Measurements from ENCODE around the gene HOXD11.

The HOXD11 gene

GRCh38 chr2:176142281-176142680, 35.2 kb downstream of the HOXD11 start:
- no peak for DNase-seq (ENCODE audit: low read depth, low spot score)
- no peak overlapping the region for H3K27ac ChIP-seq

- DNase-seq (ENCODE audit: low read depth, low spot score) = no peak
- no peak overlapping the region for H3K27ac ChIP-seq
Observed at GRCh38 chr2:176145085-176145969, 38.2 kb downstream of the HOXD11 start.

DNA sequence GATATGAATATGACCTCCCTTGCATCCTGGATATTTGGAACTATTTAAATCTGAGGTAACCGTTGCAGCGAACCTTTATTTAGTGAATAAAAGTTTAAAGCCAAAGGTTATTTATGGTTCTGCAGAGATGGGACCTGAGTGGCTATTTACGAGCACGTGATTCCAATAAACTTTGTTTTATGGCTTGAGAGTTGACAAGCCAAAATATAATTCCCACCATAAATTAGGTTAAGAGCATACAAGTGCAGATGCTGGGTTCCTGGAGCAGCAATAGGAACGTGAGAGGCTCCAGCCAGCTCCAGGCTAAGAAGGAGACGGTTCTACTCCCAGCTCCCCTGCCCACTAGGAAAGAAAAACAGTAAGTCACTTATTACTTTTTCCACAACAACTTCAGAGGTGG, 39.0 kb downstream of the HOXD11 start:
- DNase-seq (ENCODE audit: low read depth, low spot score) = no peak
- H3K27ac ChIP-seq = no peak overlapping the region

DNA sequence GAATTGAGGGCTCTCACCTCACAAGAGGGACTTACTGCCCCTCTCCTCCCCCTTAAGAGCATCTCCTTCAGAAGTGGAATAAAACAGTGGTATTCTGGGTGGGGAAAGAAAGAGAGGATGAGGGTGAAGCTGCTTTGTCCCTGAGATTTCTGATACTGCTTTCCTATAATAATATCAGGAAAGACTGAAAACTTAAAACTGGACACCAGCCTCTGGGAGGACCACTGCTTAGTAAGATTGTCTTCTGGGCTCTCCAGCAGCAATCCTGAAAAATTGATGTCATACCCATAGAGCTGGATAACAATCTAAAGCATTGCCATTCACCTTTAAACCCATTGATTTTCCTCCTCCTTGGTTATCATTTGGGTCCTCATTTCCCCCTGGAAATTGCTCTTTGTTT, 39.6 kb downstream of the HOXD11 start:
- no peak overlapping the region for H3K27ac ChIP-seq
- DNase-seq (ENCODE audit: low read depth, low spot score) = no peak

DNA sequence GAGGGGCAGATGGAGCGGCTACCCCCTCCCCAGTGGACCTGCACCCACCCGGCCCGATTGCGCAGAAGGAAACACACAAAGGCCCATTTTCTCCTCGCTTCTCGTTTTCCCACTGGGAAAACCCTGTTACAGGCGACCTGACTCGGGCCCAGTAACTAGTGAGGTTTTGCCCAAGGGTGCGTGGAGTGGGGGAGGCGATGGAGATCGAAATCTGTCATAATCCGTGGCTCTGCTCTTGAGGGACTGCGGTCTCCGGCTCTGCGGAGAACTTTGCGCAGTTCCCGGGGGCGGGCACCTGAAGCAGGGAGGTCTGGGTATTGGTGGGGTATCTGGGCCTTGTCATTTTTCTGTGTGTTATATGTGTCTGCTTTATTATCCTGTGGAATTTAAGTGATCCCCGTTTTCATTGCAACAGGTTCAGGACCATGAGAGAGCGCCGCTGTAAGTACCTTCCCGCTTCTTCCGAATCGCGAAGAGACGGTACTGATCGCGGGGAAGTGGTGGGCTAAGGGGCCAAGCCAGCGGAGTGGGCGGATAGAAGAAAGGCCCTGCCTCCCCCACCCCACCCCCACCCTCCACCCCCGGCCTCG, 40.2 kb downstream of the HOXD11 start:
- H3K27ac ChIP-seq = no peak overlapping the region
- DNase-seq (ENCODE audit: low read depth, low spot score) = no peak

DNA sequence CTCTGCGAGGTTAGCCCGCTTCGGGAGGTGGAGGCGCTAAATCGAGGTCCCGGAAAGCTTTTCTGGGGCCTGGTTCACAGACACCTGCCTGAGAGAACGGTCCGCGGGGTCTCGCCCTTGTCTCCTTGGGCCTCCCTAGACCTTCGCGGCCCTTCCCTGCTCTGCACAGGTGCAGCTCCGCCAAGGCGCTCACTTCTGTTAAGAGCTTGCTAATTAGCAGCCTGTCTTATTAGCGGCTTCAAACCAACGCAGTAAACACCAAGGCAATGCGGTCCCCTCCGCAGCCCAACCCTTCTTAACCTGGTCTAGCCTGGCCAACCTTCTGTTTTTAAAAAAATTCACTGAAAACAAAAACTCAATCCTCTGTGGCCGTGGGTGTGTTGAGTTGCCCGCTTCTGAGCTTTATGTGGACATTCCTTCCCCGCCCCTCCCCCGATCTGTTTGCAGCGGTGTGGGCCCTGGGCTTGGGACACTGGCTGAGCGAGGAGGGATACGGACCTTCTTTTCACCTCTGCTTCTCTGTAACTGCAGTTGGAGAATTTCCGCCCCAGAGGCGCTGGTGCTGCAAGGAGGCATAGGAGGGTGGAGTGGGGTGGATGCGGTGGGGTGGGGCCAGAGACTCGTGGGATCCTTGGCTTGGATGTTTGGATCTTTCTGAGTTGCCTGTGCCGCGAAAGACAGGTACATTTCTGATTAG, 40.9 kb downstream of the HOXD11 start:
- no peak overlapping the region for H3K27ac ChIP-seq
- no peak for DNase-seq (ENCODE audit: low read depth, low spot score)

GRCh38 chr2:176148751-176149421, 41.8 kb downstream of the HOXD11 start:
- H3K27ac ChIP-seq = no peak overlapping the region
- no peak for DNase-seq (ENCODE audit: low read depth, low spot score)

- no peak overlapping the region for H3K27ac ChIP-seq
- DNase-seq (ENCODE audit: low read depth, low spot score) = no peak
Observed at GRCh38 chr2:176149481-176149938, 42.4 kb downstream of the HOXD11 start.

DNA sequence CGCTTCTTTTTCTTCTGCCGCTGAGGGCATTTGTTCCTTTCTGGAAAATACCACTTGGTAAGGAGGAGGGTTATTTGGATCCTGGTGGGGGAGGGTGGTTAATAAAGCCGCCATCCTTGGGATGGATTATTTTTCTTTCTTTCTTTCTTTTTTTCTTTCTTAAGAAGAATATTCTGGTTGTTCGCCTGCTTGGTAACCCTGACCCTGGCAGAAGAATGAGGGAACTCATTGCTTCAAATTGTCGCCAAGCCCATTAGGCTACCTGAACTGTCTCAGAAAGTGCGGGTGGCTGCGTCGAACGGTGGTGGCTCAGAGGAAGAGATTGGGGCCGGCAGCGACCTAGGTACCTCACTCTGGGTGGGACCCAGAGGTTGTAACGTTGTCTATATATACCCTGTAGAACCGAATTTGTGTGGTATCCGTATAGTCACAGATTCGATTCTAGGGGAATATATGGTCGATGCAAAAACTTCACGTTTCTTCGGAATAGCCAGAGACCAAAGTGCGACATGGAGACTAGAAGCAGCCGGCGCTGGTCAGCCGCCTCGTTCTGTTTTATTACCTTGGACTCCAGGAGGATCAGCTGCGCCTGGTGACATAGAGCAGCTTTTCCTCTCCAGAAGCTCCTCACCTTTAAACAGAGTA, 43.0 kb downstream of the HOXD11 start:
- no peak overlapping the region for H3K27ac ChIP-seq
- DNase-seq (ENCODE audit: low read depth, low spot score) = no peak

GRCh38 chr2:176150584-176151441, 43.7 kb downstream of the HOXD11 start:
- H3K27ac ChIP-seq = no peak overlapping the region
- no peak for DNase-seq (ENCODE audit: low read depth, low spot score)

DNA sequence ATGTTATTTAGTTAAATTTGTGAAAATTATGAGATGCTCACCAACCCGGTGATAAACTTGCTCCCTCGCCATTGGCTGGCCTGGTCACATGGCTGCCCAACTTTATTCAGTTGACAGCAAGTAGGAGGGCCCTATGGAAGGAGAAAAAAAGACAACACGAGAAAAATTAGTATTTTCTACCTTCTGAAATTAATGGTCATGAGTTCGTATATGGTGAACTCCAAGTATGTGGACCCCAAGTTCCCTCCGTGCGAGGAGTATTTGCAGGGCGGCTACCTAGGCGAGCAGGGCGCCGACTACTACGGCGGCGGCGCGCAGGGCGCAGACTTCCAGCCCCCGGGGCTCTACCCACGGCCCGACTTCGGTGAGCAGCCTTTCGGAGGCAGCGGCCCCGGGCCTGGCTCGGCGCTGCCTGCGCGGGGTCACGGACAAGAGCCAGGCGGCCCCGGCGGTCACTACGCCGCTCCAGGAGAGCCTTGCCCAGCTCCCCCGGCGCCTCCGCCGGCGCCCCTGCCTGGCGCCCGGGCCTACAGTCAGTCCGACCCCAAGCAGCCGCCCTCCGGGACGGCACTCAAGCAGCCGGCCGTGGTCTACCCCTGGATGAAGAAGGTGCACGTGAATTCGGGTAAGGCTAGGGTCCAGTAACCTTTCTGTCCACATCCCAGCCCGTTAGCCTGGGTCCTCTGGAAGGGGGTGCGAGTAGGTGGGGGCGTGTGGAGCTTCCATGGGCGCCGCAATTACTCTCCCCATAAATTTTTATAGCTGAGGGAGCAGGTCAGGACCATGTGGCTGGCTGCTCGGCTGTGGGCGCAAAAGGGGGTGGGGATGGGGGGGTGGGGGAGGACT, 44.6 kb downstream of the HOXD11 start, which contains the start of gene HOXD4:
Gene HOXD4 (plus strand): TSS at position 109 of the 846 bp plus-strand sequence. CDS start 84 bp downstream, at position 193.
- no peak for DNase-seq (ENCODE audit: low read depth, low spot score)
- H3K27ac ChIP-seq = no peak within 1 kb of the TSS

- no peak overlapping the region for H3K27ac ChIP-seq
- DNase-seq (ENCODE audit: low read depth, low spot score) = no peak
Observed at GRCh38 chr2:176152350-176153181, 45.5 kb downstream of the HOXD11 start.

DNA sequence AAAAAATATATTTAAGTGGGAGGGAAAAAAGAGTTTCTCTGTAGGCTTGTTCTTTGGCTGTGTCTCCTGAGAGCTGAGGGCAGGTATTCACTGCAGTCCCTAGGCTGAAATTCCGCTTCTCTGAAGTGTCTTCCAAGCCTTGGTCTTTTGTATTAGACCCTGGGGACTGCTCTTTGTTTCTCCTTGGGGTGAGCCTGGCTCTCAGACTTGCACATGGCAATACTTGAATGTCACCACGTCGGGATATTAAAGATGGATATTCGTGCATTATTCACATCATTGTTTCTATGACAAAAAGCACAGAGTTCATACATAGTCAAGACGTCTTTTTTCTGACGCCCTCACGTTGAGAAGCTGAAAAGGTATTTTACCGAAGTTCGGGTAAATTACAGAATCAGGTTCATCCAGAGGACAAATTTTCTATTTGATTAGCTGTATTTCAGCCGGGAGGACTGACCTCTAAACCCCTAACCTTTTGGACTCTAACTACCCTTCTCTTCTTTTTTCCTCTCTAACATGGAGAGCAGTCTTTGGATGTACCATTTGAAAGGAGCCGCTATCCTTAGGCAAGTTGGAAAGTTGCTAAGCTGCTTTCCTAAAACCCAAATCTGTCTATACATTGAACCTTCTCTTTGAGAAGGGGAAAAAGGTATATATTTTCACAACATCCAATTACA, 47.6 kb downstream of the HOXD11 start:
- no peak overlapping the region for H3K27ac ChIP-seq
- no peak for DNase-seq (ENCODE audit: low read depth, low spot score)

DNA sequence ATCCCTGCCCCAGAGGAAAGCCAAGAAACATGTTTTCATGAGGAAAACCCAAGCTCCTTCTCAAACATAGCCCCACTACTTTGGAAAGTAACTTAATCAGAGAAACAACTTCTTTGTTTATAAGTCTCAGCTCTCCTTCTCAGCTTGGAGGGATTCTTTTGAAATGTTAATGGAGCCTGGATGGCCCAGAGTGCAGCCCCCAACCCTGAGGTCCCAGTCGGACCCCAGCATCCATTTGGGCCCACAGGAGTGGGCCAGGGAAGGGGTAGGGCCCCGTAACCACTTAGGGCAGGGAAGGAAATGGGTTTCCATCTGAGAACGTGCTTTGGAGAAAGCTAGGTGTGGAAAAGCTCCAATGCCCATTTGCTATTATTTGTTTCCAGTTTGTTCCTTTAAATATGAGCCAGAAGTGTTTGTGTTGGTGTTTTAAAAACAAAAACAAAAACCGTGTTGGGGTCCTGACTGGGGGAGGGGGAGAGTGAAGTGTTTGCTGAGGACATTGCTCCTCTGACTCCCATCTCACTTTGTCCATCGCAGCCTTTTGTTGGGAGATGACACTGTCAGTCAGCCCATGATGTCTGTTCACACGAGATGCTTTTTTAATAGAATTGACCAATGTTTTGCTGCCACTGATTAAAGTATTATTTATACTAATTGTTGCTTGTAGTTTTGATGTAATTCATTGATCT, 48.4 kb downstream of the HOXD11 start:
- DNase-seq (ENCODE audit: low read depth, low spot score) = no peak

GRCh38 chr2:176156301-176156806, 49.3 kb downstream of the HOXD11 start:
- H3K27ac ChIP-seq = no peak overlapping the region
- DNase-seq (ENCODE audit: low read depth, low spot score) = no peak

More for the DNA sequence above, 48.4 kb downstream of the HOXD11 start:
- H3K27ac ChIP-seq = no peak overlapping the region
